HepG2 (cell line): ENCODE measurements around the gene CBX6.

Experiments
- GABPA ChIP-seq, 2 experiments: IDR thresholded peaks; 2 replicates each; pipeline ENCODE4 v1.6.1; 2011 to 2016; ENCODE audit warnings: low read depth in 2 of 2, low read length in 1 of 2, missing biosample characterization in 1 of 2, missing genetic modification characterization in 1 of 2
- JUN ChIP-seq: sonication (generic); formaldehyde crosslinking; IDR thresholded peaks from 2 replicates; pipeline ENCODE4 v1.4.0; 2020; ENCODE audit warnings: mild to moderate bottlenecking, missing genetic modification reagents
- KLF13 ChIP-seq: sonication (generic); formaldehyde crosslinking; IDR thresholded peaks from 2 replicates; pipeline ENCODE4 v1.4.0; 2020; ENCODE audit warnings: mild to moderate bottlenecking, missing genetic modification reagents
- MAFG ChIP-seq: sonication (generic); formaldehyde crosslinking; IDR thresholded peaks from 2 replicates; pipeline ENCODE4 v1.5.1; 2020; ENCODE audit warnings: mild to moderate bottlenecking, missing genetic modification reagents
- RFX5 ChIP-seq: IDR thresholded peaks from 2 replicates; pipeline ENCODE4 v1.6.1; 2011; ENCODE audit warnings: low read depth, low read length, improper control_type of control experiment
- SMAD3 ChIP-seq: sonication (generic); formaldehyde crosslinking; IDR thresholded peaks from 2 replicates; pipeline ENCODE4 v1.4.0; 2020; ENCODE audit warnings: missing genetic modification reagents
- ZBTB46 ChIP-seq: sonication (generic); formaldehyde crosslinking; IDR thresholded peaks from 2 replicates; pipeline ENCODE4 v1.4.0; 2020; ENCODE audit warnings: mild to moderate bottlenecking, missing genetic modification reagents, borderline replicate concordance
- ZNF264 ChIP-seq: sonication (generic); formaldehyde crosslinking; IDR thresholded peaks from 2 replicates; pipeline ENCODE4 v1.4.0; 2020; ENCODE audit warnings: missing genetic modification reagents
- ZNF407 ChIP-seq: sonication (generic); formaldehyde crosslinking; IDR thresholded peaks from one replicate; pipeline ENCODE4 v1.5.1; 2020; ENCODE audit warnings: mild to moderate bottlenecking, missing genetic modification reagents; ENCODE audit errors: not compliant biosample characterization
- TF ChIP-seq, protein P1 (sequence below): sonication (generic); formaldehyde crosslinking; IDR thresholded peaks from 2 replicates; pipeline ENCODE4 v1.5.0; 2020; ENCODE audit warnings: mild to moderate bottlenecking, missing genetic modification reagents, moderate library complexity
- TF ChIP-seq, protein P2 (sequence below): sonication (generic); formaldehyde crosslinking; IDR thresholded peaks from 2 replicates; pipeline ENCODE4 v1.4.0; 2020; ENCODE audit warnings: missing genetic modification reagents, mild to moderate bottlenecking, borderline replicate concordance

- TF ChIP-seq, protein P1, sequence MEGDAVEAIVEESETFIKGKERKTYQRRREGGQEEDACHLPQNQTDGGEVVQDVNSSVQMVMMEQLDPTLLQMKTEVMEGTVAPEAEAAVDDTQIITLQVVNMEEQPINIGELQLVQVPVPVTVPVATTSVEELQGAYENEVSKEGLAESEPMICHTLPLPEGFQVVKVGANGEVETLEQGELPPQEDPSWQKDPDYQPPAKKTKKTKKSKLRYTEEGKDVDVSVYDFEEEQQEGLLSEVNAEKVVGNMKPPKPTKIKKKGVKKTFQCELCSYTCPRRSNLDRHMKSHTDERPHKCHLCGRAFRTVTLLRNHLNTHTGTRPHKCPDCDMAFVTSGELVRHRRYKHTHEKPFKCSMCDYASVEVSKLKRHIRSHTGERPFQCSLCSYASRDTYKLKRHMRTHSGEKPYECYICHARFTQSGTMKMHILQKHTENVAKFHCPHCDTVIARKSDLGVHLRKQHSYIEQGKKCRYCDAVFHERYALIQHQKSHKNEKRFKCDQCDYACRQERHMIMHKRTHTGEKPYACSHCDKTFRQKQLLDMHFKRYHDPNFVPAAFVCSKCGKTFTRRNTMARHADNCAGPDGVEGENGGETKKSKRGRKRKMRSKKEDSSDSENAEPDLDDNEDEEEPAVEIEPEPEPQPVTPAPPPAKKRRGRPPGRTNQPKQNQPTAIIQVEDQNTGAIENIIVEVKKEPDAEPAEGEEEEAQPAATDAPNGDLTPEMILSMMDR = no peak
- no peak for TF ChIP-seq MAFG (CRISPR knock-in tag)
- TF ChIP-seq ZNF264 (CRISPR knock-in tag) = no peak
- TF ChIP-seq SMAD3 = no peak
- no peak for TF ChIP-seq GABPA (IDR thresholded peaks at IDR 0.05; ENCODE audit: low read depth, low read length)
- TF ChIP-seq GABPA (CRISPR knock-in tag; IDR thresholded peaks at IDR 0.05; ENCODE audit: low read depth) = no peak
- no peak for TF ChIP-seq RFX5
- no peak for TF ChIP-seq KLF13 (CRISPR knock-in tag)
- TF ChIP-seq JUN = no peak
- TF ChIP-seq, protein P2, sequence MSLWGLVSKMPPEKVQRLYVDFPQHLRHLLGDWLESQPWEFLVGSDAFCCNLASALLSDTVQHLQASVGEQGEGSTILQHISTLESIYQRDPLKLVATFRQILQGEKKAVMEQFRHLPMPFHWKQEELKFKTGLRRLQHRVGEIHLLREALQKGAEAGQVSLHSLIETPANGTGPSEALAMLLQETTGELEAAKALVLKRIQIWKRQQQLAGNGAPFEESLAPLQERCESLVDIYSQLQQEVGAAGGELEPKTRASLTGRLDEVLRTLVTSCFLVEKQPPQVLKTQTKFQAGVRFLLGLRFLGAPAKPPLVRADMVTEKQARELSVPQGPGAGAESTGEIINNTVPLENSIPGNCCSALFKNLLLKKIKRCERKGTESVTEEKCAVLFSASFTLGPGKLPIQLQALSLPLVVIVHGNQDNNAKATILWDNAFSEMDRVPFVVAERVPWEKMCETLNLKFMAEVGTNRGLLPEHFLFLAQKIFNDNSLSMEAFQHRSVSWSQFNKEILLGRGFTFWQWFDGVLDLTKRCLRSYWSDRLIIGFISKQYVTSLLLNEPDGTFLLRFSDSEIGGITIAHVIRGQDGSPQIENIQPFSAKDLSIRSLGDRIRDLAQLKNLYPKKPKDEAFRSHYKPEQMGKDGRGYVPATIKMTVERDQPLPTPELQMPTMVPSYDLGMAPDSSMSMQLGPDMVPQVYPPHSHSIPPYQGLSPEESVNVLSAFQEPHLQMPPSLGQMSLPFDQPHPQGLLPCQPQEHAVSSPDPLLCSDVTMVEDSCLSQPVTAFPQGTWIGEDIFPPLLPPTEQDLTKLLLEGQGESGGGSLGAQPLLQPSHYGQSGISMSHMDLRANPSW (CRISPR knock-in tag) = no peak
- TF ChIP-seq ZBTB46 (CRISPR knock-in tag) = no peak
- TF ChIP-seq ZNF407 (CRISPR knock-in tag) = no peak
These were observed 47.7 kb upstream of the CBX6 start for GRCh38 chr22:38919631-38920190.
